GM12878 (cell line): ENCODE data around the gene STRBP. TPM values are rescaled to one million over a fixed set of nuclear protein-coding genes. Genes with fewer than 3 reads are reported as not detected.

Experiments
- ATAC-seq: fragments of 200-7000 bp; cut with Tn5 transposase; 3 replicates; pipeline ENCODE4 v1.9.1; 2020; ENCODE audit warnings: mild to moderate bottlenecking, moderate library complexity
- BruUV-seq: library from RNA; stranded (reverse); fragments of 400-500 nt; replicated peaks from 2 replicates; lab custom pipeline; 2021; lab: Mats Ljungman, UMichigan
- CTCF ChIA-PET: fragments of 300-600 bp; sonication (Branson Sonifier 250); formaldehyde crosslinking; extraction: SDS; loops from one replicate; lab custom pipeline; 2021; ENCODE audit warnings: inconsistent platforms; lab: Yijun Ruan, JAX
- POLR2A ChIA-PET: fragments of 350-600 bp; formaldehyde crosslinking; extraction: SDS; loops from one replicate; lab custom pipeline; 2021; ENCODE audit warnings: inconsistent platforms; lab: Charles Lee
- RAD21 ChIA-PET: fragments of 300-600 bp; sonication (Branson Sonifier 250); formaldehyde crosslinking; loops from one replicate; lab custom pipeline; 2023; ENCODE audit warnings: antibody characterized with exemption; ENCODE audit not compliant: unreplicated experiment; lab: Charles Lee
- SMC1A ChIA-PET: fragments of 300-600 bp; sonication (Branson Sonifier 250); formaldehyde crosslinking; loops from one replicate; lab custom pipeline; 2023; ENCODE audit not compliant: unreplicated experiment, uncharacterized antibody; lab: Charles Lee
- DNase-seq: peaks from one replicate; pipeline ENCODE4 v3.0.0-alpha.2; 2011; ENCODE audit warnings: low read depth, low spot score
- FAIRE-seq: peaks from 3 replicates; lab custom pipeline; 2011; peaks lifted over from hg19 to GRCh38; lab: Jason Lieb, UNC
- H2AFZ ChIP-seq: 2 replicates; pipeline ENCODE4 v1.6.0; 2011; ENCODE audit warnings: low read depth, low read length, control low read depth; ENCODE audit not compliant: control insufficient read depth
- H3K27ac ChIP-seq: 2 replicates; pipeline ENCODE4 v1.5.1; 2011; ENCODE audit warnings: control low read depth; ENCODE audit not compliant: control insufficient read depth, insufficient read depth
- H3K27me3 ChIP-seq, 2 experiments: replicated peaks in 1 of 2; 2 replicates each; pipeline versions ENCODE4 v1.6.0 to v1.6.1; 2011; ENCODE audit warnings: low read length in 1 of 2; ENCODE audit not compliant: control insufficient read depth in 2 of 2, insufficient read depth in 2 of 2
- H3K36me3 ChIP-seq, 2 experiments: 2 replicates each; pipeline ENCODE4 v1.5.1; 2011; ENCODE audit warnings: low read length in 1 of 2; ENCODE audit not compliant: control insufficient read depth in 2 of 2, insufficient read depth in 2 of 2
- H3K4me1 ChIP-seq: 2 replicates; pipeline ENCODE4 v1.6.1; 2011; ENCODE audit warnings: mild to moderate bottlenecking, low read length, moderate library complexity, mixed read lengths; ENCODE audit not compliant: control insufficient read depth, insufficient read depth
- H3K4me2 ChIP-seq: 2 replicates; pipeline ENCODE4 v1.6.0; 2011; ENCODE audit warnings: control low read depth; ENCODE audit not compliant: control insufficient read depth, insufficient read depth
- H3K4me3 ChIP-seq: fragments of 200-600 bp; sonication (generic); 2 replicates; pipeline ENCODE4 v1.5.1; 2016
- H3K79me2 ChIP-seq: 2 replicates; pipeline ENCODE4 v1.6.0; 2011; ENCODE audit warnings: low read length; ENCODE audit not compliant: control insufficient read depth, insufficient read depth
- H3K9ac ChIP-seq: 2 replicates; pipeline ENCODE4 v1.8.0; 2011; ENCODE audit warnings: low read length, control low read depth, mixed read lengths; ENCODE audit not compliant: control insufficient read depth, insufficient read depth
- H3K9me3 ChIP-seq: replicated peaks from 3 replicates; pipeline ENCODE4 v1.5.1; 2011; ENCODE audit warnings: mild to moderate bottlenecking, low read length; ENCODE audit not compliant: control insufficient read depth, insufficient read depth
- H4K20me1 ChIP-seq: 2 replicates; pipeline ENCODE4 v1.6.0; 2011; ENCODE audit not compliant: control insufficient read depth, insufficient read depth
- BCL3 ChIP-seq: IDR thresholded peaks from 2 replicates; pipeline ENCODE4 v1.6.1; 2011; ENCODE audit warnings: borderline replicate concordance, low read depth, mild to moderate bottlenecking, moderate library complexity, low read length; ENCODE audit not compliant: insufficient read depth, poor library complexity, severe bottlenecking
- CBFB ChIP-seq: IDR thresholded peaks from 2 replicates; pipeline ENCODE4 v1.6.1; 2016; ENCODE audit warnings: antibody characterized with exemption, low read depth
- CHD4 ChIP-seq: fragments of 200-600 bp; sonication (generic); IDR thresholded peaks from 2 replicates; pipeline ENCODE4 v1.6.1; 2016; ENCODE audit warnings: mild to moderate bottlenecking
- CREM ChIP-seq: IDR thresholded peaks from 2 replicates; pipeline ENCODE4 v1.6.1; 2014; ENCODE audit warnings: antibody characterized with exemption, low read depth
- EED ChIP-seq: sonication (generic); IDR thresholded peaks from 2 replicates; pipeline ENCODE4 v1.6.1; 2016; ENCODE audit warnings: antibody characterized with exemption, low read depth
- EGR1 ChIP-seq, 2 experiments: IDR thresholded peaks; 1 replicate in 1 of 2; 2 replicates in 1 of 2; pipeline ENCODE4 v1.6.1; 2011 to 2012; ENCODE audit warnings: low read depth in 2 of 2, low read length in 2 of 2, borderline replicate concordance in 1 of 2, mild to moderate bottlenecking in 1 of 2, moderate library complexity in 1 of 2
- HDGF ChIP-seq: fragments of 450-650 bp; IDR thresholded peaks from 2 replicates; pipeline ENCODE4 v1.6.1; 2016; ENCODE audit warnings: antibody characterized with exemption
- KAT2A ChIP-seq: conservative IDR thresholded peaks from 2 replicates; pipeline ENCODE4 v1.6.1; 2011; ENCODE audit warnings: low read depth, low read length; ENCODE audit not compliant: control insufficient read depth
- NFYA ChIP-seq: IDR thresholded peaks from 2 replicates; pipeline ENCODE4 v1.6.1; 2011; ENCODE audit warnings: low read depth, mild to moderate bottlenecking, low read length, improper control_type of control experiment, borderline replicate concordance
- NFYB ChIP-seq: IDR thresholded peaks from 2 replicates; pipeline ENCODE4 v1.6.1; 2011; ENCODE audit warnings: low read depth, mild to moderate bottlenecking, low read length, improper control_type of control experiment, moderate library complexity; ENCODE audit not compliant: insufficient read depth
- NR2C2 ChIP-seq: IDR thresholded peaks from 2 replicates; pipeline ENCODE4 v1.6.1; 2011; ENCODE audit warnings: borderline replicate concordance, low read depth; ENCODE audit not compliant: control insufficient read depth, insufficient read length
- SMAD1 ChIP-seq: fragments of 450-650 bp; IDR thresholded peaks from 2 replicates; pipeline ENCODE4 v1.6.1; 2018; ENCODE audit warnings: mild to moderate bottlenecking, low read depth; ENCODE audit not compliant: partially characterized antibody
- SMARCA5 ChIP-seq: fragments of 450-650 bp; IDR thresholded peaks from 2 replicates; pipeline ENCODE4 v1.6.1; 2017; ENCODE audit warnings: mild to moderate bottlenecking
- SPI1 ChIP-seq: IDR thresholded peaks from 2 replicates; pipeline ENCODE4 v1.6.1; 2011; ENCODE audit warnings: low read depth, mild to moderate bottlenecking, low read length, moderate library complexity, borderline replicate concordance; ENCODE audit not compliant: insufficient read depth
- SRF ChIP-seq, 2 experiments: IDR thresholded peaks; 2 replicates each; pipeline ENCODE4 v1.6.1; 2011; ENCODE audit warnings: low read depth in 2 of 2, low read length in 2 of 2, mild to moderate bottlenecking in 1 of 2, moderate library complexity in 1 of 2
- ZNF622 ChIP-seq: fragments of 450-650 bp; IDR thresholded peaks from 2 replicates; pipeline ENCODE4 v1.6.1; 2017; ENCODE audit warnings: mild to moderate bottlenecking, inconsistent platforms
- WGBS: methylation state at CpG from one replicate; pipeline ENCODE4 v1.1.6; 2016; ENCODE audit warnings: low lambda C conversion rate; ENCODE audit not compliant: insufficient replicate concordance, insufficient coverage; ENCODE audit errors: missing lambda C conversion rate; 5-methylcytosine and 5-hydroxymethylcytosine counted together
- in situ Hi-C: fragments of 300-500 bp; cut with MboI; formaldehyde crosslinking; loops from 9 replicates; pipeline ENCODE4 v1.14.3; 2018; ENCODE audit warnings: mixed read lengths
- intact Hi-C: fragments of 100-400 bp; cut with micrococcal nuclease; formaldehyde crosslinking; loops from one replicate; pipeline ENCODE4 v1.14.2; 2022; ENCODE audit not compliant: unreplicated experiment
- polyA plus RNA-seq, 11 experiments: library from polyadenylated mRNA; depleted of rRNA in 4 of 11; unstranded in 6 of 11; stranded (reverse) in 5 of 11; fragments of >200 nt; fragmentation: Nextera tagmentation in 4 of 11; fragmentation: Illumina TruSeq in 1 of 11; extraction: Ambion mirVana in 4 of 11; extraction: Trizol in 1 of 11; gene quantifications; 1 replicate in 1 of 11; 2 replicates in 10 of 11; pipeline versions ENCODE4 v1.2.1 to v1.2.3, GENCODE V29; 2011 to 2016; ENCODE audit warnings: inconsistent platforms in 2 of 11, missing spikeins in 2 of 11, low read depth in 1 of 11
- total RNA-seq, 4 experiments: library from RNA; depleted of rRNA in 3 of 4; stranded (reverse); fragments of >200 nt in 3 of 4; fragmentation: Illumina TruSeq in 1 of 4; extraction: Trizol in 1 of 4; gene quantifications; 2 replicates each; pipeline versions ENCODE4 v1.2.1 to v1.2.3, GENCODE V29; 2013 to 2021
- TF ChIP-seq, protein P1 (sequence below): IDR thresholded peaks from 2 replicates; pipeline ENCODE4 v1.6.1; 2012; ENCODE audit warnings: low read depth, low read length, improper control_type of control experiment
- TF ChIP-seq, protein P2 (sequence below): IDR thresholded peaks from 2 replicates; pipeline ENCODE4 v1.6.1; 2011; ENCODE audit warnings: low read depth, mild to moderate bottlenecking, low read length, moderate library complexity, borderline replicate concordance; ENCODE audit errors: extremely low read depth
- TF ChIP-seq, protein P3 (sequence below): fragments of 450-650 bp; IDR thresholded peaks from 2 replicates; pipeline ENCODE4 v1.6.1; 2016; ENCODE audit warnings: mild to moderate bottlenecking

Gene STRBP
- total and polyA plus RNA-seq, 10 of the 15 experiments (the other 5 are each of a cell fraction or from before 2014, with no cell fraction given), result 31.0 to 96.8 (median 71.4) TPM

- TF ChIP-seq SMAD1, result no peak
- no peak for TF ChIP-seq SRF (IDR thresholded peaks at IDR 0.05; ENCODE audit: low read depth in 2 of 2, low read length in 2 of 2)
These were observed 194.4 kb downstream of the STRBP start (continued) for GRCh38 chr9:123073991-123074422.

- Histone ChIP-seq H3K4me2 (no peak overlapping the region), H3K36me3 (peaks cover 0 to 17% of the 10 kb centered on the region in 2 experiments; a peak in 3 of 4 replicates), H3K27me3 (no peaks in the 10 kb centered on the region), H2AFZ (no peak overlapping the region), H3K4me3 (no peak overlapping the region), H4K20me1 (no peaks in the 10 kb centered on the region), H3K9me3 (no peaks in the 10 kb centered on the region), H3K4me1 (peaks cover 5% of the 10 kb centered on the region; the same call in 1 of the 2 replicates), H3K27ac (no peak overlapping the region), H3K79me2 (no peaks in the 10 kb centered on the region), H3K9ac (no peak overlapping the region)
- SMC1A ChIA-PET, result interaction anchor here (0.9 to 3.9 kb wide), 6 partner anchors 17 to 276 kb away, joined by 3 to 22 read pairs (median 4); no protein-coding TSS in a partner anchor
- no peak for FAIRE-seq
- in situ Hi-C loops (no loop called here), intact Hi-C loops (no loop called here)
- RAD21 ChIA-PET, result interaction anchor here (1.0 to 4.0 kb wide), 2 partner anchors 270 to 276 kb away, joined by 3 to 13 read pairs; no protein-coding TSS in a partner anchor
- peak; percentile 21 for ATAC-seq
- POLR2A ChIA-PET, result interaction anchor here (0.6 kb wide), 3 partner anchors 19 to 218 kb away, joined by 3 to 12 read pairs (median 3); no protein-coding TSS in a partner anchor
- no peak for DNase-seq
- 15% methylated on average over 5 of the region's 5 CpGs for WGBS
- CTCF ChIA-PET, result interaction anchor here (1.1 to 5.4 kb wide), 2 partner anchors 186 to 276 kb away, joined by 3 to 38 read pairs; no protein-coding TSS in a partner anchor
- no TSS peak for BruUV-seq
- TF ChIP-seq CREM, result no peak
- no peak for TF ChIP-seq ZNF622
- TF ChIP-seq, protein P1, sequence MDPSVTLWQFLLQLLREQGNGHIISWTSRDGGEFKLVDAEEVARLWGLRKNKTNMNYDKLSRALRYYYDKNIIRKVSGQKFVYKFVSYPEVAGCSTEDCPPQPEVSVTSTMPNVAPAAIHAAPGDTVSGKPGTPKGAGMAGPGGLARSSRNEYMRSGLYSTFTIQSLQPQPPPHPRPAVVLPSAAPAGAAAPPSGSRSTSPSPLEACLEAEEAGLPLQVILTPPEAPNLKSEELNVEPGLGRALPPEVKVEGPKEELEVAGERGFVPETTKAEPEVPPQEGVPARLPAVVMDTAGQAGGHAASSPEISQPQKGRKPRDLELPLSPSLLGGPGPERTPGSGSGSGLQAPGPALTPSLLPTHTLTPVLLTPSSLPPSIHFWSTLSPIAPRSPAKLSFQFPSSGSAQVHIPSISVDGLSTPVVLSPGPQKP, result no peak
- TF ChIP-seq NR2C2, result no peak
- no peak for TF ChIP-seq EGR1 (IDR thresholded peaks at IDR 0.05; ENCODE audit: borderline replicate concordance in 1 of 2, low read depth in 2 of 2, low read length in 2 of 2)
- no peak for TF ChIP-seq NFYA
- TF ChIP-seq SMARCA5, result no peak
- TF ChIP-seq CHD4, result no peak
- no peak for TF ChIP-seq BCL3
- no peak for TF ChIP-seq NFYB
- TF ChIP-seq, protein P2, sequence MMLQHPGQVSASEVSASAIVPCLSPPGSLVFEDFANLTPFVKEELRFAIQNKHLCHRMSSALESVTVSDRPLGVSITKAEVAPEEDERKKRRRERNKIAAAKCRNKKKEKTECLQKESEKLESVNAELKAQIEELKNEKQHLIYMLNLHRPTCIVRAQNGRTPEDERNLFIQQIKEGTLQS, result no peak
- no peak for TF ChIP-seq SPI1
- no peak for TF ChIP-seq KAT2A
- TF ChIP-seq HDGF, result no peak
- TF ChIP-seq CBFB, result no peak
- TF ChIP-seq, protein P3, sequence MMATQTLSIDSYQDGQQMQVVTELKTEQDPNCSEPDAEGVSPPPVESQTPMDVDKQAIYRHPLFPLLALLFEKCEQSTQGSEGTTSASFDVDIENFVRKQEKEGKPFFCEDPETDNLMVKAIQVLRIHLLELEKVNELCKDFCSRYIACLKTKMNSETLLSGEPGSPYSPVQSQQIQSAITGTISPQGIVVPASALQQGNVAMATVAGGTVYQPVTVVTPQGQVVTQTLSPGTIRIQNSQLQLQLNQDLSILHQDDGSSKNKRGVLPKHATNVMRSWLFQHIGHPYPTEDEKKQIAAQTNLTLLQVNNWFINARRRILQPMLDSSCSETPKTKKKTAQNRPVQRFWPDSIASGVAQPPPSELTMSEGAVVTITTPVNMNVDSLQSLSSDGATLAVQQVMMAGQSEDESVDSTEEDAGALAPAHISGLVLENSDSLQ, result no peak
- no peak for TF ChIP-seq EED
These were observed 194.9 kb downstream of the STRBP start for GRCh38 chr9:123073441-123073840.
